T-helper 22 cell (primary cell): ENCODE data around the gene BGN.

Experiments
- DNase-seq: peaks from one replicate; pipeline ENCODE4 v3.0.0-alpha.2; 2020; ENCODE audit warnings: low read depth

Gene BGN

GRCh38 chrX:153504445-153505016 lies 9.8 kb downstream of the BGN start:
- no peak for DNase-seq

- DNase-seq: no peak
Measured at GRCh38 chrX:153505361-153505760, 10.6 kb downstream of the BGN start.

- peak; percentile 48 for DNase-seq
Measured at GRCh38 chrX:153507484-153508178, 12.9 kb downstream of the BGN start.

- DNase-seq: no peak
Measured at GRCh38 chrX:153509592-153509991, 14.8 kb downstream of the BGN start.

GRCh38 chrX:153510383-153510782 lies 15.6 kb downstream of the BGN start:
- DNase-seq: no peak

- DNase-seq: no peak
Measured at GRCh38 chrX:153511784-153512500, 17.2 kb downstream of the BGN start.

- no peak for DNase-seq
Measured at GRCh38 chrX:153512501-153512893, 17.7 kb downstream of the BGN start.

- DNase-seq: no peak
Measured at GRCh38 chrX:153513265-153513664, 18.5 kb downstream of the BGN start.

GRCh38 chrX:153514259-153514658 lies 19.5 kb downstream of the BGN start:
- DNase-seq: no peak

- no peak for DNase-seq
Measured at GRCh38 chrX:153515435-153515834, 20.7 kb downstream of the BGN start.

- DNase-seq: no peak
Measured at GRCh38 chrX:153516073-153516472, 21.3 kb downstream of the BGN start.

- no peak for DNase-seq
Measured at GRCh38 chrX:153517423-153517822, 22.6 kb downstream of the BGN start, which contains the start of gene ATP2B3. Gene ATP2B3 (plus strand): TSS chrX:153517642. CDS start chrX:153536248, 18,606 bp downstream.

- DNase-seq: no peak
Measured at GRCh38 chrX:153517946-153518834, 23.4 kb downstream of the BGN start.

- DNase-seq: no peak
Measured at GRCh38 chrX:153519569-153520286, 24.9 kb downstream of the BGN start.

- DNase-seq: no peak
Measured at GRCh38 chrX:153520287-153520917, 25.6 kb downstream of the BGN start.

- no peak for DNase-seq
Measured at GRCh38 chrX:153521034-153521433, 26.3 kb downstream of the BGN start.

GRCh38 chrX:153522259-153522658 lies 27.5 kb downstream of the BGN start:
- DNase-seq: no peak

GRCh38 chrX:153523269-153523668 lies 28.5 kb downstream of the BGN start:
- no peak for DNase-seq

GRCh38 chrX:153524234-153524633 lies 29.5 kb downstream of the BGN start:
- no peak for DNase-seq

GRCh38 chrX:153525451-153525850 lies 30.7 kb downstream of the BGN start:
- no peak for DNase-seq

- no peak for DNase-seq
Measured at GRCh38 chrX:153526042-153526441, 31.3 kb downstream of the BGN start.
